GM23248 (cell line): ENCODE measurements around the gene AFAP1. TPM values are rescaled to one million over a fixed set of nuclear protein-coding genes. Genes with fewer than 3 reads are reported as not detected.

Experiments
- DNase-seq: peaks from one replicate; pipeline ENCODE4 v3.0.0-alpha.2; 2015
- H2AFZ ChIP-seq: fragments of 200-600 bp; sonication (generic); 2 replicates; pipeline ENCODE4 v1.6.1; 2016; ENCODE audit warnings: antibody characterized with exemption
- H3F3A ChIP-seq: fragments of 200-600 bp; sonication (generic); 2 replicates; pipeline ENCODE4 v1.6.1; 2016; ENCODE audit warnings: mild to moderate bottlenecking, antibody characterized with exemption, mixed run types; ENCODE audit not compliant: insufficient read depth
- H3K27ac ChIP-seq: fragments of 200-600 bp; sonication (generic); 2 replicates; pipeline ENCODE4 v1.5.1; 2016; ENCODE audit warnings: mild to moderate bottlenecking
- H3K27me3 ChIP-seq: fragments of 200-600 bp; sonication (generic); replicated peaks from 2 replicates; pipeline ENCODE4 v1.6.1; 2016; ENCODE audit warnings: mild to moderate bottlenecking; ENCODE audit not compliant: insufficient read depth
- H3K36me3 ChIP-seq: fragments of 200-600 bp; sonication (generic); 2 replicates; pipeline ENCODE4 v1.6.1; 2016; ENCODE audit warnings: low read depth, mild to moderate bottlenecking
- H3K4me1 ChIP-seq: fragments of 200-600 bp; sonication (generic); 2 replicates; pipeline ENCODE4 v1.6.1; 2016; ENCODE audit warnings: mild to moderate bottlenecking; ENCODE audit not compliant: insufficient read depth
- H3K4me2 ChIP-seq: fragments of 200-600 bp; sonication (generic); one replicate; pipeline ENCODE4 v1.6.1; 2016; ENCODE audit warnings: mild to moderate bottlenecking; ENCODE audit not compliant: unreplicated experiment
- H3K4me3 ChIP-seq: fragments of 200-600 bp; sonication (generic); 2 replicates; pipeline ENCODE4 v1.5.1; 2016; ENCODE audit warnings: mild to moderate bottlenecking
- H3K79me2 ChIP-seq: fragments of 200-600 bp; sonication (generic); 2 replicates; pipeline ENCODE4 v1.6.1; 2016; ENCODE audit warnings: mild to moderate bottlenecking; ENCODE audit not compliant: insufficient read depth
- H3K9ac ChIP-seq: fragments of 200-600 bp; sonication (generic); 2 replicates; pipeline ENCODE4 v1.6.1; 2016; ENCODE audit warnings: mild to moderate bottlenecking
- H3K9me2 ChIP-seq: fragments of 200-600 bp; sonication (generic); 2 replicates; pipeline ENCODE4 v1.6.1; 2016; ENCODE audit warnings: mixed run types, mild to moderate bottlenecking, moderate library complexity; ENCODE audit not compliant: insufficient read depth
- H3K9me3 ChIP-seq: fragments of 200-600 bp; sonication (generic); one replicate; pipeline ENCODE4 v1.6.1; 2017; ENCODE audit warnings: low read depth
- H4K20me1 ChIP-seq: fragments of 200-600 bp; sonication (generic); 2 replicates; pipeline ENCODE4 v1.6.0; 2016; ENCODE audit not compliant: insufficient read depth
- EZH2 ChIP-seq: fragments of 200-600 bp; sonication (generic); IDR thresholded peaks from 2 replicates; pipeline ENCODE4 v1.6.1; 2018; ENCODE audit warnings: antibody characterized with exemption, mild to moderate bottlenecking; ENCODE audit not compliant: insufficient read depth, poor library complexity, severe bottlenecking
- EZH2phosphoT487 ChIP-seq: fragments of 200-600 bp; sonication (generic); IDR thresholded peaks from 2 replicates; pipeline ENCODE4 v1.6.1; 2018; ENCODE audit warnings: antibody characterized with exemption, moderate library complexity, mild to moderate bottlenecking, low read depth; ENCODE audit not compliant: insufficient read depth
- WGBS, 2 experiments: methylation state at CpG; one replicate each; pipeline ENCODE4 v1.1.6; 2015 to 2017; ENCODE audit warnings: low lambda C conversion rate in 2 of 2, low coverage in 1 of 2; ENCODE audit errors: missing lambda C conversion rate in 2 of 2; 5-methylcytosine and 5-hydroxymethylcytosine counted together
- in situ Hi-C: fragments of 300-500 bp; cut with MboI; formaldehyde crosslinking; loops from 2 replicates; pipeline ENCODE4 v1.15.0; 2020
- polyA plus RNA-seq: library from polyadenylated mRNA; unstranded; fragments of >200 nt; fragmentation: Nextera tagmentation; extraction: Ambion mirVana; gene quantifications from 2 replicates; pipeline ENCODE4 v1.2.1, GENCODE V29; 2016
- total RNA-seq: library from RNA; depleted of rRNA; stranded (reverse); fragments of >200 nt; shearing (Covaris generic); gene quantifications from 2 replicates; pipeline ENCODE4 v1.2.3, GENCODE V29; 2014

The AFAP1 gene
- total and polyA plus RNA-seq, 2 experiments from 2014 or later, result 54.4 to 103 TPM

DNA sequence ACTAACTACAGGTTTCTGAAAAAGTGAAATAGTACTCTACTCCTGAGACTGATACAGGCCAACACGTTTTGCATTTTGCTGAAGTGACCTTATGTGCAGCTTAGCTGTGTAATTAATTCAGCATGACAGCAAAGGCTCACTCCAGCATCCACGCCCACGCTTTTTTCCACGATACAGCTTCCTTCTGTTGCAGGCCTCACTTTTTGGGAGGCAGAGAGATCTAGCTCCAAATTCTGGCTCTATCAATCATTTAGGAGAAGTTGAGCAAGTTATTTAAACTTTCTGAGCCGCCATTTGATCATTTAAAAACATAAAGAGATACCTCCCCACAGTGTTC, 160.3 kb downstream of the AFAP1 start:
- Histone ChIP-seq H2AFZ (no peak overlapping the region), H3K4me1 (peaks cover 34% of the 10 kb centered on the region), H3K9me3 (no peaks in the 10 kb centered on the region), H3K4me2 (peak overlapping the region; percentile 9), H3K36me3 (peaks cover 86% of the 10 kb centered on the region), H3K9me2 (no peaks in the 10 kb centered on the region), H3K27ac (peak overlapping the region; percentile 29), H3K9ac (no peak overlapping the region), H3K79me2 (peaks cover 99% of the 10 kb centered on the region), H3K4me3 (no peak overlapping the region), H3F3A (peaks cover 67% of the 10 kb centered on the region), H4K20me1 (0 out of 2 replicates have a peak, but pooled peaks cover 9% of the 10 kb centered on the region), H3K27me3 (no peaks in the 10 kb centered on the region)
- in situ Hi-C loops, result no loop called here
- DNase-seq, result peak; percentile 75
- 21 to 27% methylated on average over 5 of the region's 5 CpGs for WGBS, 2 experiments
- TF ChIP-seq EZH2phosphoT487 (no peak), EZH2 (no peak)

DNA sequence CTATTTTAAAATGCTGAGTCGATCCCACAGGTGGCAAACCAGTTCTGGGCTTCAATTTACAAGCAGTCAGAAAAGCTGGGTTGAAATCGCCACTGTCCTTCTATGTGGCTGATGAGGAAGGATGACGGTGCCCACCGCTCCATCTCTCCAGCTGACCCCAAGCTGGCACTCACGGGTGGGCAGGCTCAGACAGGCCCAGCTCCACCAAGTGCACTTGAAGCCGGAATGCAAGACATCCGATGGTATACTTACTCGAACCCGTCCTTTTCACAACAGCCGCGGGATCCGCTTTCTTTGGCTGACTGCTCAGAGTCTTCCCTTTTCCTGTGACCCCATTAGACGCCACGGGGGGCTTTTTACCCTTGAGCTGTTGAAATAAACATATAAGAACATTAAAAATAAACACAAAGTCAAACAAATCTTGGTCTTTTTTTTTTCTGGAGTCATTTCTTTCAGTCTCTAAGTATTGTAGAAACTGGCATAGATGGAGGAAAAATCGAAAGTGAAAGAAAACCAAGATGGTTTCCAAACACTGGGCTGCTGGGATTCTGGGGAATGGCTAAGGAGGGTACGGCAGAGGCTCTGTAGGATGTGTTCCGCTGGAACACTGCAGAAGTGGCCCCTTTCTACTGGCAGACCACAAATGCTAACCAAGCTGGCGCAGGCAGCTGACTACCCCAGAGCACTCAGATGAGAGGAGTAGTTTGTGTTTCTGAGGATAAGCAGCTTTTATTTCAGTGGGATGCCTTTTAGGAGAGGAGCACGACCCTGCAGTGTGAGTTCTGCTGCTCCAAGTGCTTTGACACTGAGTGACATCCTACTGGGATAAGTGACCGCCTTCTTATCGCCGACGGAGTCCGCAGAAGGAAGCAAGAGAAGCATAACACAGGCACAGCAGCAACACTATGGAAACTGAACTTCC, 160.9 kb downstream of the AFAP1 start:
- no peak overlapping the region for H3K4me2 ChIP-seq
- peaks cover 82% of the 10 kb centered on the region for H3K36me3 ChIP-seq
- H3F3A ChIP-seq, result peaks cover 67% of the 10 kb centered on the region
- H3K9ac ChIP-seq, result no peak overlapping the region
- H3K4me1 ChIP-seq, result peaks cover 34% of the 10 kb centered on the region
- H4K20me1 ChIP-seq, result 0 out of 2 replicates have a peak, but pooled peaks cover 9% of the 10 kb centered on the region
- peak overlapping the region; percentile 29 for H3K27ac ChIP-seq
- no peak for TF ChIP-seq EZH2phosphoT487
- no peak for TF ChIP-seq EZH2
- H3K9me2 ChIP-seq, result no peaks in the 10 kb centered on the region
- WGBS, 2 experiments, result 81% methylated on average over 24 of the region's 24 CpGs
- no peaks in the 10 kb centered on the region for H3K27me3 ChIP-seq
- H3K79me2 ChIP-seq, result peaks cover 99% of the 10 kb centered on the region
- H3K9me3 ChIP-seq, result no peaks in the 10 kb centered on the region
- no peak overlapping the region for H3K4me3 ChIP-seq
- no peak for DNase-seq
- no peak overlapping the region for H2AFZ ChIP-seq
- in situ Hi-C loops, result no loop called here

DNA sequence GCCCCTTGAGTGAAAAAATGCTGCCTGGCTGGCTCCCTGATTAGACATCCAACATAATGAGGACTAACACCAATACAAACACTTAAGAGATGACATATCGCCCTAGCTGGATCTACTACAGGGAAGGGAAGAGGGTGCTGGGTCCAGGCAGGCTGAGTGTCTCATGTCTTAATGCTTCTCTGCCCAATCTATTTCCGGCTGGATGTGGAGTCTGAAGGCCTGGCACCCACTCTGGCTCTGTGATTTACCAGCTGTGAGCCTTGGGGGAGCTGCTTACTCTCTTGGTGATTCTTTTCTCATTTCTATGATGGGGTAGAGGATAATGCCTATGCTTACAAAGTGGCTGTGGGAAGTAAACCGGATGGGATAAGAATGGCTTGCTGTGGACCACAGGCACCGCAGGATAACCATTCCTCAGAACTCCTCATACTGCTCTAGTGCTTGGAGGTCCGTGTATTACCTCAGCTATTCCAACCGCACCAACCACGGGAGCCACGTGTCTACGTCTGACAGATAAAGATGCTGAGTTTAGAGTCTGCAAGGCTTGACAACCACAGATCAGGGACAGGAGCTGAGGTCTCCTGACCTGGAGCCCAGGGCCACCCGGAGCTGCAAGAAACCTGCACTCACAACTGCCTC, 161.7 kb downstream of the AFAP1 start:
- DNase-seq, result no peak
- in situ Hi-C loops, result no loop called here
- Histone ChIP-seq H3K4me3 (no peak overlapping the region), H3K36me3 (peaks cover 80% of the 10 kb centered on the region), H2AFZ (no peak overlapping the region), H3K27ac (no peak overlapping the region), H3K4me1 (peaks cover 33% of the 10 kb centered on the region), H3K4me2 (no peak overlapping the region), H3K9me2 (no peaks in the 10 kb centered on the region), H3K9me3 (no peaks in the 10 kb centered on the region), H3F3A (peaks cover 60% of the 10 kb centered on the region), H3K79me2 (peaks cover 98% of the 10 kb centered on the region), H3K9ac (no peak overlapping the region), H3K27me3 (no peaks in the 10 kb centered on the region), H4K20me1 (0 out of 2 replicates have a peak, but pooled peaks cover 9% of the 10 kb centered on the region)
- 90 to 93% methylated on average over 10 of the region's 10 CpGs for WGBS, 2 experiments
- no peak for TF ChIP-seq EZH2
- TF ChIP-seq EZH2phosphoT487, result no peak

DNA sequence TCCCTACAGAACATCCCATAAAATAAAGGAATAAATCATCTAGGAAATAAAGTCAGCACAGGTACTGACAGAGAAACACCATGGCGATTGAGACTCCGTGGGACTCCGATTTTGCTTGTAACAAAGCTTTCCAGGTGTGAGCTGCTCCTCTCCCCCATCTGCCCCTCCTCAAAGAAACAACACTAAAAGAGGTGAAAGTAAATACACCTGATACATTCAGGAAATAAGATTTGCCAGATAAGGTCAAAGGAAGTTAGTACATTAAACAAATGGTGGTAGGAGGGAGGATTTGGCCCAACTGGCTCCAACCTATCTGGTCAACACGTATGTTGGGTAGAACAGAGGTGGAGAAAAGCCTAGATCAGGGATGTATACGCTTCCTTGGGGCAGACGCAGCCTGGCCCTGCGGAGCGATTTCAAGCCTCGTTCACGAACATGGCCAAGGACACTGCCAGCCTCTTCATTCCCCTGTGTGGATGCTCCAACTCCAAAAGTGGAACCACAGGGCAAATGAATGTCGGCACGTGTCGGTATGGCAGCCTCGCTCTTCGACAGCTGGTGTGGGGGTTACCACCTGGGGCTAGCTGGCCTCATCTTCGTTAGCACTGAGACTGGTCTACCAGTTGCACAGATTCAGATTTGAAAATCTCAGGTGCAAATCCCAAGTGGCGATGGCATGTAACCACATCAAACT, 162.5 kb downstream of the AFAP1 start:
- TF ChIP-seq EZH2phosphoT487 (no peak), EZH2 (no peak)
- no peak for DNase-seq
- H3K4me2 ChIP-seq, result no peak overlapping the region
- H3K9me2 ChIP-seq, result no peaks in the 10 kb centered on the region
- H3K9ac ChIP-seq, result no peak overlapping the region
- no peak overlapping the region for H3K27ac ChIP-seq
- H3K27me3 ChIP-seq, result no peaks in the 10 kb centered on the region
- H3K9me3 ChIP-seq, result no peaks in the 10 kb centered on the region
- H4K20me1 ChIP-seq, result 0 out of 2 replicates have a peak, but pooled peaks cover 9% of the 10 kb centered on the region
- H3K4me1 ChIP-seq, result peaks cover 26% of the 10 kb centered on the region
- peaks cover 80% of the 10 kb centered on the region for H3K36me3 ChIP-seq
- in situ Hi-C loops, result no loop called here
- H3K4me3 ChIP-seq, result no peak overlapping the region
- H3K79me2 ChIP-seq, result peaks cover 93% of the 10 kb centered on the region
- H2AFZ ChIP-seq, result no peak overlapping the region
- WGBS, 2 experiments, result 97 to 98% methylated on average over 17 of the region's 17 CpGs
- peaks cover 53% of the 10 kb centered on the region for H3F3A ChIP-seq
